Measurements from ENCODE around the gene DCAF4.

Gene DCAF4

DNA sequence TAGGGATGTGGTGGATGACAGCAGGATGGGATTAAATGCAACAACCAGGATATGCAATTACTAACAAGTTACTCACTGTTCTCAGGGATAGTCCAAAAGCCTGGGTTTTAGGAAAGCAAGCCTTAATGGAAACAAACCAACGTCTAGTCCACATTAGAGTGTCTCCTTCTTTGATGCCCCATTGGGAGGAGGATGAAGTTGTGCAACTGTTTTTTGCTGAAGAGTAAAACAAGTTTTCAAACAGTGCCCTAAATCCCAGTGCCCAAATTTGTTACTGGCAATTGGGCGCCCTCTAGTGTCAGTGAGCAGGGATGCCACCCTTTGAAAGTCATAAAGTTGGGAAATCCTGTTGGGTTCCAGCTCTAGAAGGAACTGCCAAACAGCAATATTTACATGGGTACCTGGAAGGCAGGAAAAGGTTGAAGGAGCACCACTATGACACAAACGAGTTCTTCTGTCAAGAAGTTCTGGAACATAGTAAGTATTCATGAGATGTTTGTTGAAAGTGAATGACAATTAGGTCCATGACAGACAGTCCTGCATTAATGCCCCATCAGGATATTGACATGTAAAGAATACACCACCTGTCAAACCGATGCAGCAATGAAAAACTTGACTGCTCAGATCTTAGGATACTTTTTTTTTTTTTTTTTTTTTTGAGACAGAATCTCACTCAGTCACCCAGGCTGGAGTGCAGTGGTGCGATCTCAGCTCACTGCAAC is 21.3 kb upstream of the DCAF4 start:
- TF ChIP-seq, protein P1, sequence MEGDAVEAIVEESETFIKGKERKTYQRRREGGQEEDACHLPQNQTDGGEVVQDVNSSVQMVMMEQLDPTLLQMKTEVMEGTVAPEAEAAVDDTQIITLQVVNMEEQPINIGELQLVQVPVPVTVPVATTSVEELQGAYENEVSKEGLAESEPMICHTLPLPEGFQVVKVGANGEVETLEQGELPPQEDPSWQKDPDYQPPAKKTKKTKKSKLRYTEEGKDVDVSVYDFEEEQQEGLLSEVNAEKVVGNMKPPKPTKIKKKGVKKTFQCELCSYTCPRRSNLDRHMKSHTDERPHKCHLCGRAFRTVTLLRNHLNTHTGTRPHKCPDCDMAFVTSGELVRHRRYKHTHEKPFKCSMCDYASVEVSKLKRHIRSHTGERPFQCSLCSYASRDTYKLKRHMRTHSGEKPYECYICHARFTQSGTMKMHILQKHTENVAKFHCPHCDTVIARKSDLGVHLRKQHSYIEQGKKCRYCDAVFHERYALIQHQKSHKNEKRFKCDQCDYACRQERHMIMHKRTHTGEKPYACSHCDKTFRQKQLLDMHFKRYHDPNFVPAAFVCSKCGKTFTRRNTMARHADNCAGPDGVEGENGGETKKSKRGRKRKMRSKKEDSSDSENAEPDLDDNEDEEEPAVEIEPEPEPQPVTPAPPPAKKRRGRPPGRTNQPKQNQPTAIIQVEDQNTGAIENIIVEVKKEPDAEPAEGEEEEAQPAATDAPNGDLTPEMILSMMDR (IDR thresholded peaks at IDR 0.05; ENCODE audit: low read depth, low read length), result peak; percentile 77
- H3K4me3 ChIP-seq (ENCODE audit: low read depth, low read length), result no peak overlapping the region
- no peaks in the 10 kb centered on the region for H3K27me3 ChIP-seq (ENCODE audit: insufficient read depth, low read depth, severe bottlenecking)
- H3K27ac ChIP-seq, result no peak overlapping the region
- no peaks in the 10 kb centered on the region for H3K36me3 ChIP-seq
- peak; percentile 55 for DNase-seq
- no peaks in the 10 kb centered on the region for H3K9me3 ChIP-seq (ENCODE audit: severe bottlenecking)

- H3K9me3 ChIP-seq (ENCODE audit: severe bottlenecking), result no peaks in the 10 kb centered on the region
- no peaks in the 10 kb centered on the region for H3K36me3 ChIP-seq
- no peak overlapping the region for H3K4me3 ChIP-seq (ENCODE audit: low read depth, low read length)
- TF ChIP-seq, protein P1 (IDR thresholded peaks at IDR 0.05; ENCODE audit: low read depth, low read length), result no peak
- no peak for DNase-seq
- H3K27ac ChIP-seq, result no peak overlapping the region
- H3K27me3 ChIP-seq (ENCODE audit: insufficient read depth, low read depth, severe bottlenecking), result no peaks in the 10 kb centered on the region
Observed at GRCh38 chr14:72906316-72906715, 19.9 kb upstream of the DCAF4 start.

GRCh38 chr14:72906879-72907278 is 19.4 kb upstream of the DCAF4 start:
- DNase-seq, result no peak
- H3K27me3 ChIP-seq (ENCODE audit: insufficient read depth, low read depth, severe bottlenecking), result no peaks in the 10 kb centered on the region
- H3K27ac ChIP-seq, result no peak overlapping the region
- no peaks in the 10 kb centered on the region for H3K9me3 ChIP-seq (ENCODE audit: severe bottlenecking)
- no peaks in the 10 kb centered on the region for H3K36me3 ChIP-seq
- no peak overlapping the region for H3K4me3 ChIP-seq (ENCODE audit: low read depth, low read length)
- TF ChIP-seq, protein P1 (IDR thresholded peaks at IDR 0.05; ENCODE audit: low read depth, low read length), result no peak

DNA sequence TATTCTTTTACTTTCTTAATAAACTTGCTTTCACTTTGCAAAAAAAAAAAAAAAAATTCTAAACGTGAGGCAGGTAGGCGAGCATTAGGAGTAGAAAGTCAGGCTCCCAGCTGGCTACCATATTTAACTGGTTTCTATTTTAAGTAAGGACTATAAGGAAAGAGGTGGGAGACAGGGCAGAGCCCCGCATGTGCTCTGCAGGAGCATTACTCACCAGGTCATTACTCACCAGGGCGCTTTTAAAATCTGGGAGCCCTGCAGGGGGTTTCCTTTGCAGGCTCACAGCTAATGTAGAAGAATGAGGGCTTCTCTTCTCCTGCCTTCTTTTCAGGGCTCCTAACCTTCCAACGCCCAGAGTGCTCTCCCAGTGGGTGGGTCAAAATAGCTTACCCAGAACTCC is 18.4 kb upstream of the DCAF4 start:
- TF ChIP-seq, protein P1 (IDR thresholded peaks at IDR 0.05; ENCODE audit: low read depth, low read length), result no peak
- no peak overlapping the region for H3K4me3 ChIP-seq (ENCODE audit: low read depth, low read length)
- H3K36me3 ChIP-seq, result no peaks in the 10 kb centered on the region
- no peaks in the 10 kb centered on the region for H3K27me3 ChIP-seq (ENCODE audit: insufficient read depth, low read depth, severe bottlenecking)
- H3K27ac ChIP-seq, result no peak overlapping the region
- no peak for DNase-seq
- H3K9me3 ChIP-seq (ENCODE audit: severe bottlenecking), result no peaks in the 10 kb centered on the region

DNA sequence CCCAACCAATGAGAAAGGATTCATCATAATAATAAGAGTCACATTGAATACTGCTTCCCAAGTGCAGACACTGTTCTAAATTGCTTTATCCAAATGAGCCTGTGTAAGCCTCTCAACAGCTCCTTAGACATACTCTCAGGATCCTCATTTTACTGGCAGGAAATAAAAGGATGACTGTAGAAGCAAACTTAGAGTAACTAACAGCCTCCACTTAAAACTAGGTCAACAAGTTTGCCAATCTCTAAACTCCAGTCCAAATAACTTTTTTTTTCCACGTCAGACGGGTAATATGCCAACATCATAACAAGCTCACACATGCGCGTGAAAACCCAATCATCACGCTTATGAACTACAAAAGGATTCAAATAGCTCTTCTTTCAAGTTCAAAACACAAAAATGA is 17.1 kb upstream of the DCAF4 start:
- H3K27me3 ChIP-seq (ENCODE audit: insufficient read depth, low read depth, severe bottlenecking), result no peaks in the 10 kb centered on the region
- no peak overlapping the region for H3K27ac ChIP-seq
- H3K36me3 ChIP-seq, result no peaks in the 10 kb centered on the region
- TF ChIP-seq, protein P1 (IDR thresholded peaks at IDR 0.05; ENCODE audit: low read depth, low read length), result no peak
- H3K9me3 ChIP-seq (ENCODE audit: severe bottlenecking), result no peaks in the 10 kb centered on the region
- no peak overlapping the region for H3K4me3 ChIP-seq (ENCODE audit: low read depth, low read length)
- no peak for DNase-seq

DNA sequence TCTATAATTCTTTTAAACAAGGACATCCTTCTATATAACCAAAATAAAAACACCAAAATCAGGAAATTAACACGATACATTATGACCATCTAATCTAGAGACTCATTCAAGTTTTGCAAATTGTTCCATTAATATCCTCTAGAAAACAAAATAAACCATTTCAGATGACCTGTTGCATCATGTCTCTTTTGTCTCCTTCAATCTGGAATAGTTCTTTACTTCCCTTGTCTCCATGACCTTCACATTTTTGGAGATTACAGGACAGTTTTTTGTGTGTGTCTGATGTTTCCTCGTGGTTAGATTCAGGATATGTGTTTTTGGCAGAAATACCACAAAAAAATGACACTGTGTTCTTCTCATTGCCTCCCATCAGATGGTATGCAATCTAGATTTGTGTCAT is 12.5 kb upstream of the DCAF4 start:
- no peak overlapping the region for H3K27ac ChIP-seq
- DNase-seq, result no peak
- H3K36me3 ChIP-seq, result no peaks in the 10 kb centered on the region
- no peaks in the 10 kb centered on the region for H3K9me3 ChIP-seq (ENCODE audit: severe bottlenecking)
- H3K27me3 ChIP-seq (ENCODE audit: insufficient read depth, low read depth, severe bottlenecking), result no peaks in the 10 kb centered on the region
- no peak overlapping the region for H3K4me3 ChIP-seq (ENCODE audit: low read depth, low read length)
- TF ChIP-seq, protein P1 (IDR thresholded peaks at IDR 0.05; ENCODE audit: low read depth, low read length), result no peak
